ENCODE measurements around the gene UAP1L1. TPM values are rescaled to one million over a fixed set of nuclear protein-coding genes. Genes with fewer than 3 reads are reported as not detected.

Gene UAP1L1
- total and polyA plus RNA-seq, 4 donors: 3.5 to 8.1 (median 5.3) TPM

DNA sequence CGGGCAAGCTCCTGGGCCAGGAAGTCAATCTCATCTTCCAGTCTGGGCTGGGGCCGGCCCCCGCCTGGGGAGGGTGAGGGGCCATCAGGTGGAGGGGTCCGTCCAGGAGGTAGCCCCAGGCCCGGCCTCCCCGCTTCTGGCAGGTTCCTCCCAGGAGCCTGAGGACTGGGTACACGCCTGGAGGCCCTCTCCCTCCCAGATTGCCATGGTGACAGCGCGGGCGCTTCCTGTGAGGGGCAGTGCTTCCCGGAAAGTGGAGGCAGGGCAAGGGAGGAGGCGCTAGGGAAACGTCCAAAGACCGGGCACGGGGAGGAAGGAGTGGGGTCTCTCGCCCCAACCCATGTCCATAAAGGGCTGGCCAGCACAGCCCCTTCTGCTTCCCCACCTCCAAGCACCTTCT, 36.2 kb upstream of the UAP1L1 start:
- Histone ChIP-seq H3K27ac (ENCODE audit: low read depth, low read length) (no peak overlapping the region), H3K4me1 (ENCODE audit: control insufficient read depth, insufficient read depth, low read length) (peaks cover 34% of the 10 kb centered on the region), H3K36me3 (ENCODE audit: control insufficient read depth, insufficient read depth, low read length) (peaks cover 84% of the 10 kb centered on the region), H3K27me3 (ENCODE audit: control insufficient read depth, insufficient read depth, low read length) (no peaks in the 10 kb centered on the region), H3K4me3 (ENCODE audit: low read depth, low read length) (no peak overlapping the region), H3K9me3 (ENCODE audit: control insufficient read depth, insufficient read depth, low read length) (no peaks in the 10 kb centered on the region)
- DNase-seq (ENCODE audit: low read depth in 4 of 6, low spot score in 6 of 6): no peak
- 50% methylated on average over 8 of the region's 16 CpGs for WGBS (ENCODE audit: insufficient coverage)

- no peak for DNase-seq (ENCODE audit: low read depth in 4 of 6, low spot score in 6 of 6)
Measured at GRCh38 chr9:137042751-137043727, 34.3 kb upstream of the UAP1L1 start.

DNA sequence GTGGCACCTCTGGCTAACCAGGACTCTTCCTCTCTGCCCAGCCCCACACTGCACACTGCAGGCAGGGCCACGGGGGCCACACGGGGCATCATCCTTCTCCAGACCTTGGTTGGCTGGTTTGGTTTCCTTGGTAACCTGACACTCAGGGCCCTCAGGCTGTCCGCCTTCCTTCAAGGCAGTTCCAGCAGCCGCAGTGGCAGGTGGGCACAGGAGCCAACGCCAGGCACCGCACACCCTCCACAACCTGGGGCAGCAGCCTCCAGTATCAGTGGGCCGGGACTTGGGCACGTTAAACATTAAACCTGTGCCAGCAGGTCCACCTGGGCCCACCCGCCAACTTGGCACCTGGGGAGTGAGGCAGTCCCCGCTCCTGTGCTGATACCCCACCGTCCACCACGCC, 33.3 kb upstream of the UAP1L1 start:
- H3K4me1 ChIP-seq (ENCODE audit: control insufficient read depth, insufficient read depth, low read length): peaks cover 60% of the 10 kb centered on the region
- no peak overlapping the region for H3K4me3 ChIP-seq (ENCODE audit: low read depth, low read length)
- peaks cover 63% of the 10 kb centered on the region for H3K36me3 ChIP-seq (ENCODE audit: control insufficient read depth, insufficient read depth, low read length)
- peaks cover 13% of the 10 kb centered on the region for H3K27me3 ChIP-seq (ENCODE audit: control insufficient read depth, insufficient read depth, low read length)
- 73% methylated on average over 12 of the region's 12 CpGs for WGBS (ENCODE audit: insufficient coverage)
- no peaks in the 10 kb centered on the region for H3K9me3 ChIP-seq (ENCODE audit: control insufficient read depth, insufficient read depth, low read length)
- DNase-seq (ENCODE audit: low read depth in 4 of 6, low spot score in 6 of 6): no peak
- H3K27ac ChIP-seq (ENCODE audit: low read depth, low read length): no peak overlapping the region

More at GRCh38 chr9:137042751-137043727, 34.3 kb upstream of the UAP1L1 start:
- WGBS (ENCODE audit: insufficient coverage): 74% methylated on average over 28 of the region's 36 CpGs
- Histone ChIP-seq H3K9me3 (ENCODE audit: control insufficient read depth, insufficient read depth, low read length) (no peaks in the 10 kb centered on the region), H3K27me3 (ENCODE audit: control insufficient read depth, insufficient read depth, low read length) (peaks cover 7% of the 10 kb centered on the region), H3K27ac (ENCODE audit: low read depth, low read length) (no peak overlapping the region), H3K36me3 (ENCODE audit: control insufficient read depth, insufficient read depth, low read length) (peaks cover 68% of the 10 kb centered on the region), H3K4me1 (ENCODE audit: control insufficient read depth, insufficient read depth, low read length) (peaks cover 52% of the 10 kb centered on the region), H3K4me3 (ENCODE audit: low read depth, low read length) (no peak overlapping the region)

- Histone ChIP-seq H3K4me3 (ENCODE audit: low read depth, low read length) (peak overlapping the region; percentile 57), H3K9me3 (ENCODE audit: control insufficient read depth, insufficient read depth, low read length) (no peaks in the 10 kb centered on the region), H3K36me3 (ENCODE audit: control insufficient read depth, insufficient read depth, low read length) (peaks cover 59% of the 10 kb centered on the region), H3K4me1 (ENCODE audit: control insufficient read depth, insufficient read depth, low read length) (peaks cover 66% of the 10 kb centered on the region), H3K27ac (ENCODE audit: low read depth, low read length) (no peak overlapping the region), H3K27me3 (ENCODE audit: control insufficient read depth, insufficient read depth, low read length) (peaks cover 19% of the 10 kb centered on the region)
- 41% methylated on average over 15 of the region's 18 CpGs for WGBS (ENCODE audit: insufficient coverage)
- DNase-seq (ENCODE audit: low read depth in 4 of 6, low spot score in 6 of 6): no peak
Measured at GRCh38 chr9:137044502-137045177, 32.7 kb upstream of the UAP1L1 start.

DNA sequence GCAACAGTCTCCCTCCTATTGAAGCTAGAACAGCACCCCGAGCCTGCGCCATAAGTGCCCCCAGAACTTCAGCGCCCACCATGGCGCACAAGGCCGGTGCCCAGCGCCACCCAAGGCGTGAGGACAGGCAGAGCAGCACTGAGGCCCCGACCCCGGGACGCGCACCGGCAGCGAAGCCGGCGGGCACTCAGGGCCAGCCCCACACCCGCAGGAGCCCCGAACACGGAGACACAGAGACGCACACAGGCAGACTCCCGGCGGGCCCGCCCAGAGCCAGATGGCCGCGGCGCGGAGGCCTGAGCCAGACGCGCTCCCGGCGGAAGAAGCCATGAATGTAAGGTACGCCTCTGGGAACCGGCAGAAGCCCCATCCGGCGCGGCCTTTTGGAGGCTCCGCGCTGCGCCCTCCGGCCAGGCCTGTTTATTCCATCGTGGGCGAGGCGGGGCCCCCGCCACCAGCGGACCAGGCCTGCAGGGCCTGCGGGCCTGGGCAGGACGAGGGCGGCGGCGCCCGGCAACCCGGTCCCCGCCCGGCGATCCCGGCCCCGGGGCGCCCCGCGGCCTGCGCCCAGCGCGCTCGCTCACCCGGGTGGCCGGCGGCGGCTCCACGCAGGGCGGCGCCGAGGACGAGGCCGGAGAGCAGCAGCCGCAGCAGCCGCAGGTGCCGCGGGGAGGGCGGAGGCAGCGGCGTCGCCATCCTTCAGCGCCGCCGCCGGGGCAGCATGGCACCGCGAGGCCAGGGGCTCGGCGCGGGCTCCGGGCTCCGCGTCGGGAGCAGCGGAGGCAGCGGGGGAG, 31.8 kb upstream of the UAP1L1 start:
- WGBS (ENCODE audit: insufficient coverage): 2% methylated on average over 96 of the region's 96 CpGs
- Histone ChIP-seq H3K9me3 (ENCODE audit: control insufficient read depth, insufficient read depth, low read length) (no peaks in the 10 kb centered on the region), H3K4me1 (ENCODE audit: control insufficient read depth, insufficient read depth, low read length) (peaks cover 75% of the 10 kb centered on the region), H3K27ac (ENCODE audit: low read depth, low read length) (no peak overlapping the region), H3K36me3 (ENCODE audit: control insufficient read depth, insufficient read depth, low read length) (peaks cover 53% of the 10 kb centered on the region), H3K27me3 (ENCODE audit: control insufficient read depth, insufficient read depth, low read length) (peaks cover 23% of the 10 kb centered on the region), H3K4me3 (ENCODE audit: low read depth, low read length) (peak overlapping the region; percentile 68)
- peak in 2 of 6 donors; percentile 39 to 71 for DNase-seq (ENCODE audit: low read depth in 4 of 6, low spot score in 6 of 6)

- peaks cover 53% of the 10 kb centered on the region for H3K36me3 ChIP-seq (ENCODE audit: control insufficient read depth, insufficient read depth, low read length)
- peaks cover 23% of the 10 kb centered on the region for H3K27me3 ChIP-seq (ENCODE audit: control insufficient read depth, insufficient read depth, low read length)
- peak within 1 kb of the TSS; percentile 68 for H3K4me3 ChIP-seq (ENCODE audit: low read depth, low read length)
- DNase-seq (ENCODE audit: low read depth in 4 of 6, low spot score in 6 of 6): peak in 4 of 6 donors; percentile 70 to 95 (median 84)
- WGBS (ENCODE audit: insufficient coverage): under 1% methylated on average over 57 of the region's 57 CpGs
- H3K4me1 ChIP-seq (ENCODE audit: control insufficient read depth, insufficient read depth, low read length): peaks cover 73% of the 10 kb centered on the region
- H3K27ac ChIP-seq (ENCODE audit: low read depth, low read length): peak within 1 kb of the TSS; percentile 84
- no peaks in the 10 kb centered on the region for H3K9me3 ChIP-seq (ENCODE audit: control insufficient read depth, insufficient read depth, low read length)
Measured at GRCh38 chr9:137046088-137046787, 31.1 kb upstream of the UAP1L1 start, which contains the start of gene NPDC1. NPDC1 (minus strand) TSS chr9:137046177; CDS start chr9:137045989, 188 bp downstream.

DNA sequence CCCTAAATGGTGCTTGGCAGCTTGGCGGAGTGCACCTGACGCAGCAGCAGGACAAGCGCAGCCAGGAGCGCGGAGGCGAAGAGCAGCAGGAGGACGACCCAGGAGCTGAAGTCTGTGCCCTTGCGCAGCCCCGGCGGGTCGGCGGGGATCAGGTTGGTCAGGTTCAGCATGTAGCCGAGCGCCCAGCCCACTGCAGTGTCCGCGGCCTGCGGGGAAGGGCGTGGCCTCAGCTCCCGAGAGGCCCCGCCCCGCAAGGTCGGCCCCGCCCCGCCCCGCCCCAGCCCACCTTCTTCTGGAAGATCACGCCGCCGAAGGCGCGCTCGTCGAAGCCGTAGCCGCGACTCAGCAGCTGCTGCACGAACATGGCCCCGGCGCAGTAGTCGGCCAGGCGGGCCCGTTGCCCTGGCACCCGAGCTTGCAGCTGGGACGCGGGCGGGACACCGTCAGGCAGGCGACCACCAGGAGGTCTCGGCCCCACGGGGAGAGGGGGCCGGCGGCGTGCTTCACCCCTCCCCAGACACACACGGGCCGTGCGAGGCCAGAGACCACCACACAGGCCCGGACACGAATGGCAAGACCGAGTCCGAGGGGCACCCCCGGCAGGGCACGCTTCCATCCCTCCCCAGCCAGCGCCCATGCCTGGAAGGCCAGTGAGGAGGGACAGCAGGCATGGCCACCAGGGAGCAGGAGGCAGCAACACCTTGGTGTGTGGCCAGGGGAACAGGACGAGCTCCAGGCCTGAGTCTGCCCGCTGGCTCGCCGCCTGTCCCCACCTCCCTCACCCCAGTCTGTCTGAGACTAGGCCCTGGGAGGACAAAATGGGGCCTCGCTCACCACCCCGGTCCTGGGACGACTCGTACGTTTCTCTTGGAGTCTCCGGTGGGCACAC, 28.4 kb upstream of the UAP1L1 start:
- Histone ChIP-seq H3K4me1 (ENCODE audit: control insufficient read depth, insufficient read depth, low read length) (peaks cover 72% of the 10 kb centered on the region), H3K27ac (ENCODE audit: low read depth, low read length) (no peak overlapping the region)
- WGBS (ENCODE audit: insufficient coverage): 19% methylated on average over 67 of the region's 72 CpGs

More for the DNA sequence above, 28.4 kb upstream of the UAP1L1 start:
- Histone ChIP-seq H3K9me3 (ENCODE audit: control insufficient read depth, insufficient read depth, low read length) (no peaks in the 10 kb centered on the region), H3K36me3 (ENCODE audit: control insufficient read depth, insufficient read depth, low read length) (peaks cover 37% of the 10 kb centered on the region), H3K4me3 (ENCODE audit: low read depth, low read length) (no peak overlapping the region), H3K27me3 (ENCODE audit: control insufficient read depth, insufficient read depth, low read length) (peaks cover 44% of the 10 kb centered on the region)
- peak in 2 of 6 donors; percentile 43 to 60 for DNase-seq (ENCODE audit: low read depth in 4 of 6, low spot score in 6 of 6)

Data from spinal cord (tissue), 10 donors.